MM.1S (cell line): ENCODE data around the gene BMP3.

Experiments used
- EZH2 ChIP-seq: fragments of 300-600 bp; sonication (generic); optimal IDR thresholded peaks from 2 replicates; pipeline ENCODE3; 2017; ENCODE audit warnings: low read depth, mild to moderate bottlenecking, antibody characterized with exemption, low read length, mixed read lengths
- TF ChIP-seq, protein P1 (sequence below): fragments of 300-600 bp; sonication (generic); IDR thresholded peaks from 2 replicates; pipeline ENCODE4 v1.5.1; 2016; ENCODE audit warnings: antibody characterized with exemption, low read length, mixed read lengths

DNA sequence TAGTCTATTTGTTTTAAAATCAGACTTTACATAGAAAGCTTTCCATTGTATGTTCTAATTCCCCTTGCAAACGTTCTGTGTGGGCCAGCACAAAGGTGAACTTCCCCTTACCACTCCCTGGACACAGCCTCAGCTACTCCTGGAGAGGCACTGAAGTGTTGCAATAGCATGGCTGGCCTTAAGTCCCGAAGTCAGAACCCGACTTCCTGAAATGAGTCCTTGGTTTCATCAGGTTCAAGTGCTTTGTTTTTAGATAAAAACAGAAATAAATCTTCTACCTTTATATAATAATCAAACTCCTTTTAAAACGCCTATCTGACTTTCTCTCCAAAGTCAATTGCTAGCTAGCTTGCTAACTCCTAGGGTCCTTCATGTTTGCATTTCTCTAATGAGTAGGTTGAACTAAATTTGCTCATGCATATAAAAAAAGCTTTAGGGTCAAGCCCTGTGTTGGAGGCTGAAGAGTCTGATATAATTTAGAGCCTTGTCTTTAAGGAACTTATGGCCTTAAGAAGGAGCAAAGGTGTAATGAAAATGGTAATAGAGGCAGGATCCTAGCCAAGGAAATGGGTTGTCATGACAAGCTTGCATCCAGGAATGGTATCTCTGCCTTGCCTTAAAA, 9.0 kb downstream of the BMP3 start:
- TF ChIP-seq, protein P1, sequence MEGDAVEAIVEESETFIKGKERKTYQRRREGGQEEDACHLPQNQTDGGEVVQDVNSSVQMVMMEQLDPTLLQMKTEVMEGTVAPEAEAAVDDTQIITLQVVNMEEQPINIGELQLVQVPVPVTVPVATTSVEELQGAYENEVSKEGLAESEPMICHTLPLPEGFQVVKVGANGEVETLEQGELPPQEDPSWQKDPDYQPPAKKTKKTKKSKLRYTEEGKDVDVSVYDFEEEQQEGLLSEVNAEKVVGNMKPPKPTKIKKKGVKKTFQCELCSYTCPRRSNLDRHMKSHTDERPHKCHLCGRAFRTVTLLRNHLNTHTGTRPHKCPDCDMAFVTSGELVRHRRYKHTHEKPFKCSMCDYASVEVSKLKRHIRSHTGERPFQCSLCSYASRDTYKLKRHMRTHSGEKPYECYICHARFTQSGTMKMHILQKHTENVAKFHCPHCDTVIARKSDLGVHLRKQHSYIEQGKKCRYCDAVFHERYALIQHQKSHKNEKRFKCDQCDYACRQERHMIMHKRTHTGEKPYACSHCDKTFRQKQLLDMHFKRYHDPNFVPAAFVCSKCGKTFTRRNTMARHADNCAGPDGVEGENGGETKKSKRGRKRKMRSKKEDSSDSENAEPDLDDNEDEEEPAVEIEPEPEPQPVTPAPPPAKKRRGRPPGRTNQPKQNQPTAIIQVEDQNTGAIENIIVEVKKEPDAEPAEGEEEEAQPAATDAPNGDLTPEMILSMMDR = no peak
- no peak for TF ChIP-seq EZH2
